Testis (tissue), 5 donors: ENCODE measurements around the gene CALML6. TPM values are rescaled to one million over a fixed set of nuclear protein-coding genes. Genes with fewer than 3 reads are reported as not detected.

Experiments
- DNase-seq: peaks from one replicate; pipeline ENCODE4 v3.0.0-alpha.2; 2019
- H3K27ac ChIP-seq, 2 donors: fragments of 200-600 bp; sonication (generic); one replicate each; pipeline ENCODE4 v1.5.1; 2019
- H3K27me3 ChIP-seq: fragments of 200-600 bp; sonication (generic); one replicate; pipeline ENCODE4 v1.5.1; 2019
- H3K36me3 ChIP-seq: fragments of 200-600 bp; sonication (generic); one replicate; pipeline ENCODE4 v1.5.1; 2017; ENCODE audit warnings: low read depth; ENCODE audit errors: missing control alignments
- H3K4me1 ChIP-seq: fragments of 200-600 bp; sonication (generic); one replicate; pipeline ENCODE4 v1.5.1; 2019
- H3K4me3 ChIP-seq, 2 donors: fragments of 200-600 bp; sonication (generic); one replicate each; pipeline ENCODE4 v1.5.1; 2017 to 2019
- H3K9me3 ChIP-seq: fragments of 200-600 bp; sonication (generic); one replicate; pipeline ENCODE4 v1.5.1; 2017
- CTCF ChIP-seq, 3 experiments: fragments of 450-650 bp in 2 of 3; fragments of 200-600 bp in 1 of 3; sonication (generic) in 1 of 3; IDR thresholded peaks; one replicate each; pipeline ENCODE4 v1.5.1; 2016 to 2019; ENCODE audit warnings: antibody characterized with exemption in 3 of 3, mild to moderate bottlenecking in 2 of 3, moderate library complexity in 1 of 3
- POLR2A ChIP-seq: fragments of 450-650 bp; IDR thresholded peaks from one replicate; pipeline ENCODE4 v1.6.1; 2017; ENCODE audit warnings: antibody characterized with exemption, mild to moderate bottlenecking, moderate library complexity
- WGBS, 2 donors: methylation state at CpG; one replicate each; pipeline ENCODE4 v1.1.5; 2018; 5-methylcytosine and 5-hydroxymethylcytosine counted together
- intact Hi-C: fragments of 100-400 bp; cut with DNase I; formaldehyde crosslinking; loops from one replicate; pipeline ENCODE4 v1.15.1; 2023; ENCODE audit warnings: low total_unique reads
- long read RNA-seq, 2 donors: transcript quantifications; one replicate each; lab custom pipeline, GENCODE V29; 2026
- polyA plus RNA-seq: library from polyadenylated mRNA; stranded (reverse); fragments of 350-450 nt; fragmentation: Illumina TruSeq; extraction: RNeasy Lipid Tissue Mini Kit (QIAGEN cat#74804); gene quantifications from one replicate; pipeline ENCODE4 v1.2.3, GENCODE V29; 2014; ENCODE audit warnings: low read depth, low replicate concordance; ENCODE audit not compliant: insufficient read depth
- total RNA-seq, 2 donors: library from RNA; depleted of rRNA; stranded (reverse); fragments of >200 nt; gene quantifications; one replicate each; pipeline ENCODE4 v1.2.3, GENCODE V29; 2016

CALML6 gene, protein sequence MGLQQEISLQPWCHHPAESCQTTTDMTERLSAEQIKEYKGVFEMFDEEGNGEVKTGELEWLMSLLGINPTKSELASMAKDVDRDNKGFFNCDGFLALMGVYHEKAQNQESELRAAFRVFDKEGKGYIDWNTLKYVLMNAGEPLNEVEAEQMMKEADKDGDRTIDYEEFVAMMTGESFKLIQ
- total RNA-seq (1 to 10 TPM; 1.2 to 2.1 TPM), polyA plus RNA-seq (0.96 TPM)
- long read RNA-seq, donor 1: 0 reads
- long read RNA-seq, donor 2: 0 reads

GRCh38 chr1:1914971-1915692, at the start of gene CALML6:
Gene CALML6, plus strand, starts transcription at chr1:1915260. Its CDS starts 21 bp downstream, at chr1:1915281.
- no peak within 1 kb of the TSS for H3K27ac ChIP-seq
- peaks cover 13% of the 10 kb centered on the region for H3K4me1 ChIP-seq
- H3K4me3 ChIP-seq: no peak within 1 kb of the TSS
- DNase-seq: no peak
- intact Hi-C loops: no loop called here
- H3K9me3 ChIP-seq: no peaks in the 10 kb centered on the region
- H3K27me3 ChIP-seq: no peaks in the 10 kb centered on the region
- TF ChIP-seq CTCF (IDR thresholded peaks at IDR 0.05) (no peak), POLR2A (no peak)
- no peaks in the 10 kb centered on the region for H3K36me3 ChIP-seq
- WGBS, 2 donors: 87 to 90% methylated on average over 12 to 15 of the region's 15 CpGs

DNA sequence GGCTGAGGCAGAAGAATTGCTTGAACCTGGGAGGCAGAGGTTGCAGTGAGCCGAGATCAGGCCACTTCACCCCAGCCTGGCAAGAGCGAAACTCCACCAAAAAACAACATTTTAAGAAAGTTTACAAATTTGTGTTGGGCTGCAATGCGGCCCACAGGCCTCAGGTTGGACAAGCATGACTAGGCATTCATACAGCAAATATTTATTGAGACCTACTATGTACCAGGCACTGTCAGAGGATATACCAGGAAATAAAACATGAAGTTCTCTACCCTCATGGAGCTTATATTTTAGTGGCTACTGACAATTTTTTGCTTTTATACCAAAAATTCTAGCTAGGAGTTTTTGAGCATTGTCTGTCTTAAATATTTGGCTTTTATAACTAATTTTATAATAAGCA, 47.9 kb upstream of the CALML6 start:
- H3K4me1 ChIP-seq: peaks cover 18% of the 10 kb centered on the region
- 88 to 94% methylated on average over 3 of the region's 3 CpGs for WGBS, 2 donors
- TF ChIP-seq POLR2A (no peak), CTCF (IDR thresholded peaks at IDR 0.05) (no peak)

DNA sequence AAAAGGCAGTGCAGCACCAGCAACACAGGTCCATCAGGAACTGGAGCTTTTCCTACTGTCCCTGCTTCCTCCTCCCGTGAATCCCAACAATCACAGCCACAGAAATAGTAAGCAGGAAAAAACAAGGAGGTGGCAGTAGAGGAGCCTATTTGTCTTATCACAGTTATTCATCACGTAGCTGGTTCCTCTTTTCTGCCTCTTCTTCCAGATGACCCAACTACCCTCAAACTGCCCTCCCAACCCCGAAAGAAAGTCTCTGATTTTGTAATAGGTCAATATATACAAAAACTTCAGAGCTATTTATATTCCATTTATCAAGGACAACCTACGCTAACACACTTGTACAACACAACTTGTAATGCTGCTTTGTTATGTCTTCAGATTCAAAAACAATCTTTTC, 45.6 kb upstream of the CALML6 start:
- no peak for DNase-seq
- intact Hi-C loops: no loop called here
- TF ChIP-seq CTCF (IDR thresholded peaks at IDR 0.05) (no peak), POLR2A (no peak)
- Histone ChIP-seq H3K27ac (no peak overlapping the region), H3K4me1 (peaks cover 29% of the 10 kb centered on the region), H3K27me3 (no peaks in the 10 kb centered on the region), H3K36me3 (no peaks in the 10 kb centered on the region), H3K9me3 (no peaks in the 10 kb centered on the region), H3K4me3 (no peak overlapping the region)
- 56 to 72% methylated on average over 4 of the region's 4 CpGs for WGBS, 2 donors

More for the DNA sequence above, 47.9 kb upstream of the CALML6 start:
- Histone ChIP-seq H3K36me3 (no peaks in the 10 kb centered on the region), H3K9me3 (no peaks in the 10 kb centered on the region), H3K27me3 (no peaks in the 10 kb centered on the region), H3K27ac (no peak overlapping the region), H3K4me3 (no peak overlapping the region)
- no peak for DNase-seq
- intact Hi-C loops: no loop called here

DNA sequence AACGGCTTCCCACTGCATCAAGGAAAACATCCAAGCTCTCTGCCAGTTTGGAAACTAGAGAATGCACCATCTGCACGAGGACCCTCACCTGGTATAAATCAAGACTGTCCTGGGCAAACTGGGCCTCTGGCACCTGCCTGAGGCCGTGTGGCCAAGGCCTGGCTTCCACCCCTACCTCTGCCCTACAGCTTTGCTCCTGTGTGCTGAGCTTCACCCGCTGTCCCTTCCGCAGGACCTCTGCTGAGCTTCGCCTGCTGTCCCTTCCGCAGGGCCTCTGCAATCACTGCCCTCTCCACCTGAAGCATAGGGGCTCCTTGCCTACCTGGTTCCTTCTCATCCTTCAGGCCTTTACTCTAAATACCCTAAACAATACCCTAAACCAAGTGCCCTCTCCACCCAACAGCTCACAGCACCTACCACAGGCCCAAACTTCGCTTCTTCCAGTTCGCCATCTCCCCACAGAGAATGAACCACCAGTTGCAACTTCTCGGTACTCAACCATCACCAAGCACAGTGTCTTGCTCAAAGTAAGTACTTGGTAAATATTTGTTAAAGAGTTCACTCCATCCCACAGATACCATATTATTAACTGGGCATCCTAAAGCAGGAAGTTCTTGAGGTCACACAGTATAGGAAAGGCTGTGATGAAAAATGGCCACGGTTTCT, 42.6 kb upstream of the CALML6 start:
- DNase-seq: no peak
- intact Hi-C loops: no loop called here
- TF ChIP-seq POLR2A (no peak), CTCF (IDR thresholded peaks at IDR 0.05) (no peak)
- H3K4me3 ChIP-seq: no peak overlapping the region
- 86 to 87% methylated on average over 11 of the region's 11 CpGs for WGBS, 2 donors
- peaks cover 36% of the 10 kb centered on the region for H3K4me1 ChIP-seq
- H3K36me3 ChIP-seq: no peaks in the 10 kb centered on the region
- no peaks in the 10 kb centered on the region for H3K9me3 ChIP-seq
- H3K27me3 ChIP-seq: no peaks in the 10 kb centered on the region
- no peak overlapping the region for H3K27ac ChIP-seq
